Stimulated activated naive B cell treated with anti-CD40 and anti-IgM and Interleukin-4, amounts not matched to agents 10 μg/mL and 1 μg/mL and 100 μg/mL, for 72 hours (primary cell): ENCODE data around the gene CACNA1C.
"Not testable (repeated sequence)": the region's sequence is repeated elsewhere in the genome, so short reads cannot be mapped to it uniquely, and the experiment has no call there.

Source experiments
- ATAC-seq, 2 donors: fragments of 150-1000 bp; cut with Tn5 transposase; replicated peaks; 2 replicates each; pipeline ENCODE4 v1.10.0; 2021; ENCODE audit warnings: moderate library complexity in 1 of 2
- DNase-seq: peaks from one replicate; pipeline ENCODE4 v3.0.0; 2021
- H3K27ac Mint-ChIP-seq: one replicate; pipeline ENCODE4 v1.8.0; 2022; ENCODE audit warnings: mild to moderate bottlenecking, mixed read lengths
- H3K27me3 Mint-ChIP-seq, 2 donors: one replicate each; pipeline ENCODE4 v1.8.0; 2022; ENCODE audit warnings: mixed read lengths in 2 of 2
- H3K36me3 Mint-ChIP-seq, 2 donors: one replicate each; pipeline ENCODE4 v1.8.0; 2022; ENCODE audit warnings: mixed read lengths in 2 of 2, mild to moderate bottlenecking in 1 of 2
- H3K4me1 Mint-ChIP-seq, 2 donors: one replicate each; pipeline ENCODE4 v1.8.0; 2022; ENCODE audit warnings: mixed read lengths in 2 of 2, mild to moderate bottlenecking in 1 of 2
- H3K4me3 Mint-ChIP-seq, 2 donors: one replicate each; pipeline ENCODE4 v1.8.0; 2022; ENCODE audit warnings: mild to moderate bottlenecking in 2 of 2, mixed read lengths in 2 of 2, moderate library complexity in 1 of 2
- H3K9me3 Mint-ChIP-seq, 2 donors: one replicate each; pipeline ENCODE4 v1.8.0; 2022; ENCODE audit warnings: mixed read lengths in 2 of 2, mild to moderate bottlenecking in 1 of 2

The CACNA1C gene

DNA sequence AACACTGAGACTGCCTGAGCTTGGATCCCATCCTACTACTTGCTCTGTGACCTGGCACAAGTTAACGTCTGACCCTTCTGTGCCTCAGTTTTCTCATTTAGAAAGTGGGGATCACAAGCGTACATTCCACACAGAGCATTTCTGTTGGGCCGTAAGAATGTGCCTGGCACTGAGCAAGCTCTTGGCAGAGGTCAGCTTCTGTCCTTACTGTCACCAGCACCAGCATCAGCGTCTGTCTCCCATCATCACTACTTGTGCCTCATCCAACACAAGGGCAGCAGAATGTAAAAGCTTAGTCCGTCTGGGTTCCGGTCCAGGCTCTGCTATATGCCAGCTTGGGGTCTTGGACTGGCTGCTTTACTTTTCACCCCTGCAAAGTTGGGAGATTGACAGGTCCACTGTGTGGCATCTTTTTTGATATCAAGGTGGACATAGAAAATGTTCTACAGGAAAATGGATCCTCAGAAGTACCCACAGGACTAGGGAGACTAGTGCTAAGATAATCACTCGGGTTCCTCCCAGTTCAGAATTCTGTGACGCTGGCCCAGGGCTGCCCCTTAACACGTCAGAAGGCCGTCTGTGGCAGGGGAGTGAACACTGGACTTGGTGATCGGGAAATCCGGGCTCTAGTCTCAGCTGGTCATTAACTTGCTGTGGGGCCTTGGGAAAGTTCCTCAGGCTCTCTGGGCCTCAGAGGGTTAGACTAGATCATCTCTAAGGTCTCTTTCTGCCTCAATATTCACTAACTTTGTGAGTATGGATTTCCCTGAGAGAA, 65.9 kb downstream of the CACNA1C start:
- Mint-ChIP-seq H3K27me3 (no peaks in the 10 kb centered on the region), H3K4me1 (no peaks in the 10 kb centered on the region), H3K36me3 (no peaks in the 10 kb centered on the region), H3K27ac (no peak overlapping the region), H3K4me3 (no peak overlapping the region), H3K9me3 (no peaks in the 10 kb centered on the region)
- DNase-seq, result no peak
- no peak for ATAC-seq

DNA sequence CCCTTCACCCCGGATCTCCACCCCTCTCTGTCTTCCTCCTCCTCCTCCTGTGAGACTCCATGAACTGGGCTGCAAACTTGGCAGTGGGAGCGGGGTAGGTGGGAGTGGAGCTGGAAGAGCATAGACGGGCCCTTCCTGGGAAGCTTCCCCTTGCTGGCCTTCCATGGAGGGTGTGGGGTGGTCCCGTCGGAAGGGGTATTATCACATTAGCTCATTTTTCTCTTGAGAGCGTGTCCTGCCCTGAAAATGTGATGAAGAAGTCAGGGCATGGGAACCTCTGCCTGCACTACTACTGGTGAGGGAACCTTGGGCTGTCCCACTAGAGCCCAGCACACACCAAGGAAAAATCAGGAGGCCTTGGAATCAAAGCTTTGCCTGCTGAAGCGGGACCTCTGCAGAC, 66.5 kb downstream of the CACNA1C start:
- Mint-ChIP-seq H3K9me3 (no peaks in the 10 kb centered on the region), H3K4me1 (no peaks in the 10 kb centered on the region), H3K36me3 (no peaks in the 10 kb centered on the region), H3K4me3 (no peak overlapping the region), H3K27ac (no peak overlapping the region), H3K27me3 (peaks cover 0 to 1% of the 10 kb centered on the region in 2 donors)
- ATAC-seq, result no peak
- no peak for DNase-seq

DNA sequence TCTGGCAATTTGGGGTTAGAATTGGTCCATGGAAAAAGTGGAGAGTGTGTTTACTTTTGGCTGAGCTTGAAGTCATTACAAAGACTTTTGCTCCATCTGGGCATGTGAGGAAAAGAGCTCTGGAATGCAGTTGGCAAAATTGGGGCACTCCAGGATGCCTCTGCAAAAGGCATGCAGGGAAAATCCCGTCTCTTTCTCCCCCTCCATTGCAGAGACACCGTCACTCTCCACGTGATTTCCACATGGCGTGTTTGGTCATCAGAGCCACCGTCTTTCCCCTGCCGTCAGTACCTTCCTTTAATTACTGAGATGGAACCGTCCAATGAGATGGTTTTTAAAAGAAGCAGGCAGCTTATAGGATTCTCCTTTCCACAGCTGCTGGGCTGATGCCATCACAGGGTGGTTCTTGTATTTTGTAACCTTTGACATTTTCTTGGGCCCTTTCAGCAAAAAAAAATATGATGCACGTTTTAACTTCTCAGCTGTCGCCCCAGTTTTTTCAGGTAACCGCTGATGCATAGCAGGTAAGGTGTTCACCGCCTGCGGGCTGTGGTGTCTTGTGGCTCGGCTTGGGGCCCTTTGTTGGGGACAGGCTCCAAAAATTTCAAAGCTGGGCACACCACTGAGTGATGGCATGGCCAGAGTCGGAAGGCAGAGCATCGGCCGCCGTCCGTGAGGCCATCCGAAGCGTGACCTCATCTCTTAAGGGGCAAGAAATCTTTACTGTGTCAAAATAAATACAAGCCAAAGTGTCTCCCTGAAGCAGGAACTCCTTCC, 68.4 kb downstream of the CACNA1C start:
- H3K27me3 Mint-ChIP-seq, result peaks cover 0 to 6% of the 10 kb centered on the region in 2 donors
- no peaks in the 10 kb centered on the region for H3K9me3 Mint-ChIP-seq
- DNase-seq, result no peak
- H3K4me1 Mint-ChIP-seq, result no peaks in the 10 kb centered on the region
- H3K27ac Mint-ChIP-seq, result no peak overlapping the region
- no peak overlapping the region for H3K4me3 Mint-ChIP-seq
- H3K36me3 Mint-ChIP-seq, result no peaks in the 10 kb centered on the region
- ATAC-seq, result no peak

DNA sequence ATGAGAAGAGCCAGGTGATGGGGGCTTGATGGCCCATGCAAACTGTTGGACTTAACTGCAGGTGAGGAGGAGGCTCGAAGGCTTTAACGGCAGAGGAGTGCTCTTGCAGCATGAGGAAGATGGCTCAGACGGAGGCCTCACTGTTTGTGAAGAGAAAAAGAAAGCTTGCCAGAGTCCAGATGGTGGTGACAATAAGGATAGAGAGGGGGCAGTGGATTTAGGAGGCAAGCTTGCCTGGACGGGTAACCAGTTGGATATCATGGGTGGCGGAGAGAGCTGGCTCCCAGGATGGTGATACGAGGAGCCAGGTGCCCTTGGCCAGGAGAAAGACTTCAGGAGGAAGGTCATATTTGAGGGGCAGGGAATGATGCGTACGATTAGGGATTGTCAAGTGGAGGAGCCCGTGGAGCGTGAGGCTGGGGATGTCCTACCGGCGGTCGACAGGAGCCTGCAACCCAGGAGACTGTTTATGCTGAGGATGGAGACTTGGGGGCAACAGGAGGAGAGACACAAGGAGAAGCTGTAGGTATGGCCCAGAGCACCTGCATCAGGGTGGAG, 71.8 kb downstream of the CACNA1C start:
- Mint-ChIP-seq H3K4me3 (no peak overlapping the region), H3K36me3 (no peaks in the 10 kb centered on the region), H3K27ac (no peak overlapping the region), H3K27me3 (peaks cover 0 to 6% of the 10 kb centered on the region in 2 donors), H3K4me1 (no peaks in the 10 kb centered on the region), H3K9me3 (no peaks in the 10 kb centered on the region)
- ATAC-seq, result no peak
- no peak for DNase-seq

DNA sequence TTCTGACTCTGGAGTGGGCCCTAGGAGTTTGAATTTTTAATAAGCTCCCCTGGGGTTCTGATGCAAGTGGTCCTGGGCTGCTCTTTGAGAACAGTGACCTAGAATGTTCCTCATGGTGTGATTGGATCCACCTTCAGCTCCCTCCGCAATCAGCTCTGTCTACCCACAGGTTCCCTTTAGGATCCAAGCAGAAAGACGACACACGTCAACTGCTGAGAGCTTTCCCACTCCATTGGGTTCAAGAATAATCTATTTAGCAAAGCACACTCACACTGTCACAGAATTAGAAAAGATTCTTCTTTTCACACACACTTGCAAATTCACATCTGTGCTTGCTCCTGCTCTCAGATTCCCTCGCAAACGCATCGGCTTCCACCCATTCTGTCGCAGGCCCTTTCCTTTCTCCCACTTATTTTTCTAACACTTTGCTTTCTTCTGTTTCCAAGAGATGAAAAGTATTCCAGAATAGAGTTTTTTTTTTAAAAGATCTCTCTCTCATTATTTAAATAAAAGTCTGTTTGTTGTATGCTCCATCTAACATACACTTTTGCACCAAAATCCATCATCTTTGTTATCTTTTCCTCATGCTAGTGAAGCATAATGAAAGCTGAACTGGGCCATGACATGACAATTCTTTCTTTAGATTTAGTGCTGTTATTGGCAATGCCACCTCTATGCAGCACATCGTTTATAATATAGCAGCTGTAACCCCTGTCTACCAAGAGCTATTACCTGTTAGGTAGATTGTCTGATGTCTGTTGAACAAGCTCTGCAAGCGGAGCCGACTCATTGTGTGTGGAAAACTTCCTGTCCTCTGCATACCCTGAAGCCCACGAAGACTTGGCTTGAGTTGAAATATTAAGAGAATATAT, 73.1 kb downstream of the CACNA1C start:
- H3K9me3 Mint-ChIP-seq, result no peaks in the 10 kb centered on the region
- H3K27me3 Mint-ChIP-seq, result peaks cover 0 to 6% of the 10 kb centered on the region in 2 donors
- H3K4me3 Mint-ChIP-seq, result no peak overlapping the region
- DNase-seq (no peak), ATAC-seq (no peak)
- no peaks in the 10 kb centered on the region for H3K36me3 Mint-ChIP-seq
- H3K27ac Mint-ChIP-seq, result no peak overlapping the region
- no peaks in the 10 kb centered on the region for H3K4me1 Mint-ChIP-seq

DNA sequence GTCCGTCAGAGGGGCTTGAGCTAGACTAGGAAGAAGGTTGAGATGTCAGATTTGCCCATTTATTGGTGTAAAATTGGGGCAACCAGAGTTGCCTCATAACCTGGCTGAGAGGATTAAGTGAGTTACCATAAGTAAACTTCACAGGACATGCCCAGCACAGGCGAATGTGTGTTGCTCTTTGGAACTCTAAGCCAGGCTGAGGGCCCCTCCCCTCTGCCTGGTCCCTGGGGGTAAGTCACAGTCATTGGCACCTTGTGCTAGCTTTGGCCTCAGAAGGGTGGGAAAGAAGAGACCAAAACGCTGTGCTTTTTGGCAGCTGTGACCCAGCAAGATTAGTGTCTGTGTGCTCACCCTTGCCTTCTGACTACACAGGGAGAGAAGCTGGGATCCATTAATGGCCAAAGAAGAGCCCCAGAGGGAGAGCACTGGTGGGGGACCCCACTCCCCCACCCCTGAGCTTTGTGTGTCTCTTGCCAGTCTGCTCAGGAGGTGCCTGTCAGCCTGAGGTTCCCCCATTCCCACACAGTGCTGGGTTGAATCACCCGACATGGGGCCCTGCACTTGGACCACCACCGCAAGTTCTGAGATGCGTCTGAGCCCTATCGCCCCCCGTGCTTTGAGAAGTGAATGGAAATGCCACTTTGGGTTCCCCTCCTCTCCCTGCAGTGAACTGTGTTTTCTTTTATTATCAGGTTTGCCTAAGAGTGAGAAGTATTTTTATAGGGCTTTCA, 74.1 kb downstream of the CACNA1C start:
- Mint-ChIP-seq H3K27me3 (peaks cover 0 to 6% of the 10 kb centered on the region in 2 donors), H3K36me3 (no peaks in the 10 kb centered on the region), H3K9me3 (no peaks in the 10 kb centered on the region), H3K27ac (no peak overlapping the region), H3K4me1 (no peaks in the 10 kb centered on the region), H3K4me3 (no peak overlapping the region)
- DNase-seq (no peak), ATAC-seq (no peak)

DNA sequence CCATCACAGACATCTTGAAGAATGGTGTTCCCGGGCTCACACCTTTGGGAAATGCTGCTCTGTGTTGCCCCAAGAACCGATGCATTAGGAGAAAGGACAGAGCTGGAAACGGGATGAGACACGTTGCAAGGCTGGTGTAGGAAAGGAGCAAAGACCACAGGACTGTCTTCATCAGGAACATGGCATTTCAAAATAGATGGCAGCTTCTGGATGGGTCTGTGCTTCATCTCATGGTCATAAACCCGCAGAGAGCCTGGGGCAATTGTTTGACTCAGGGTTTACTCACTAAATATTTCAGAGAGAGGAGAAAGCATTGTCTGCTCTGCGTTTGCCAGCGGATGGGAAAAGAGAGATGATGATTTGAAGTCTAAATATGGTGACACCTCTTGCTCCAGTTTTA, 76.3 kb downstream of the CACNA1C start:
- DNase-seq (no peak), ATAC-seq (no peak)
- Mint-ChIP-seq H3K36me3 (no peaks in the 10 kb centered on the region), H3K4me3 (no peak overlapping the region), H3K9me3 (no peaks in the 10 kb centered on the region), H3K27ac (no peak overlapping the region), H3K27me3 (peaks cover 0 to 6% of the 10 kb centered on the region in 2 donors), H3K4me1 (no peaks in the 10 kb centered on the region)

DNA sequence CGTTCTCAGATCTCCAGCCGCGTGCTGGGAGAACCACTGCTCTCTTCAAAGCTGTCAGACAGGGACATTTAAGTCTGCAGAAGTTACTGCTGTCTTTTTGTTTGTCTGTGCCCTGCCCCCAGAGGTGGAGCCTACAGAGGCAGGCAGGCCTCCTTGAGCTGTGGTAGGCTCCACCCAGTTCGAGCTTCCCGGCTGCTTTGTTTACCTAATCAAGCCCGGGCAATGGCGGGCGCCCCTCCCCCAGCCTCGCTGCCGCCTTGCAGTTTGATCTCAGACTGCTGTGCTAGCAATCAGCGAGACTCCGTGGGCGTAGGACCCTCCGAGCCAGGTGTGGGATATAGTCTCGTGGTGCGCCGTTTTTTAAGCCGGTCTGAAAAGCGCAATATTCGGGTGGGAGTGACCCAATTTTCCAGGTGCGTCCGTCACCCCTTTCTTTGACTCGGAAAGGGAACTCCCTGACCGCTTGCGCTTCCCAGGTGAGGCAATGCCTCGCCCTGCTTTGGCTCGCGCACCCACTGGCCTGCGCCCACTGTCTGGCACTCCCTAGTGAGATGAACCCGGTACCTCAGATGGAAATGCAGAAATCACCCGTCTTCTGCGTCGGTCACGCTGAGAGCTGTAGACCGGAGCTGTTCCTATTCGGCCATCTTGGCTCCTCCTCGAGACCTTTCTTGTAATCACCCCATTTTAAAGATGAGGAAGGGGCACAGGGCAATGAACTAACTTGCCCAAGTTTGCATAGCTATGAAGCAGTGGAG, 83.1 kb downstream of the CACNA1C start:
- H3K4me3 Mint-ChIP-seq, ATAC-seq, H3K27ac Mint-ChIP-seq, H3K4me1 Mint-ChIP-seq, H3K36me3 Mint-ChIP-seq, DNase-seq, H3K9me3 Mint-ChIP-seq: not testable (repeated sequence)
- H3K27me3 Mint-ChIP-seq, result peaks cover 6 to 11% of the 10 kb centered on the region in 2 donors

DNA sequence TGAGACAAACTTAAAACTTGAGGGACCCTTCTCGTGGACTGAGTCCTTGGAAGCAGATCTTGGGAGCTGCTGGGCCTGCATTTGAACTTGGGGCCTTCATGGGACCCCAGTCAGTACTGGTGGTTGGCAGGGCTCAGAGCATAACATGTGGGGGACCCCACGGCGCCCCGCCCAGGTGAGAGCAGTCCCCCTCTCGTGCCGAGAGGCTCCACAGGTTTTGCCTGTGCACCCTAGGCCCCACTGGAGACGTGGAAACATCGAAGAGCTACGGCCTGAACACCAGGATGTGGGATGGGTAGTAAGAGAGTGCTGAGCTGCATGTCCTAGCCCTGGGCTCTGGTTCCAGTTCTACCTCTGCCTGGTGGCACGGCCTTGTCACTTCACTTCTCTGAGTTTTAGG, 84.1 kb downstream of the CACNA1C start:
- DNase-seq (no peak), ATAC-seq (no peak)
- Mint-ChIP-seq H3K4me3 (no peak overlapping the region), H3K27ac (peak overlapping the region; percentile 37), H3K9me3 (peaks cover 0 to 1% of the 10 kb centered on the region in 2 donors), H3K36me3 (no peaks in the 10 kb centered on the region), H3K27me3 (peaks cover 6 to 11% of the 10 kb centered on the region in 2 donors), H3K4me1 (no peaks in the 10 kb centered on the region)

DNA sequence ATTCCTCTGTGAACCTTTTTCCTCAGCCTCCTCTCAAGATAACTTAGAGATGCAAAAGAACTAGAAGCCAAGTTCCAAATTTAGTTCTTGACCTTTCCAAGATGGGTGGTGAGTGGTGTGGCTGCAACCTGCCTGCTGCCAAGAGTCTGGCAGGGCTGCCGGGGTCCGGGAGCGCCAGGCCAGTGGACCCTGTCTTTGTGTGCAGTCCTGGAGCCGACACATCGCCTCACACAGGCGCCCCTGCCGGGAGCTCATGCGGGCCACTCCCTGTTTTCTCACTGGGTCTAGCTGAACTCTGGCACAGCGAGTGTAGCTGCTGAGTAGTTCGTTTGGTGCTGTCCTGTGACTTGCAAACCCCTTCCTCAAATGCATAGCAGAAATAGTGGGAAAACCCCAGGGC, 84.9 kb downstream of the CACNA1C start:
- no peak for DNase-seq
- no peak for ATAC-seq
- no peak overlapping the region for H3K27ac Mint-ChIP-seq
- no peak overlapping the region for H3K4me3 Mint-ChIP-seq
- H3K36me3 Mint-ChIP-seq, result no peaks in the 10 kb centered on the region
- peaks cover 6 to 11% of the 10 kb centered on the region in 2 donors for H3K27me3 Mint-ChIP-seq
- H3K4me1 Mint-ChIP-seq, result no peaks in the 10 kb centered on the region
- H3K9me3 Mint-ChIP-seq, result peaks cover 0 to 1% of the 10 kb centered on the region in 2 donors

DNA sequence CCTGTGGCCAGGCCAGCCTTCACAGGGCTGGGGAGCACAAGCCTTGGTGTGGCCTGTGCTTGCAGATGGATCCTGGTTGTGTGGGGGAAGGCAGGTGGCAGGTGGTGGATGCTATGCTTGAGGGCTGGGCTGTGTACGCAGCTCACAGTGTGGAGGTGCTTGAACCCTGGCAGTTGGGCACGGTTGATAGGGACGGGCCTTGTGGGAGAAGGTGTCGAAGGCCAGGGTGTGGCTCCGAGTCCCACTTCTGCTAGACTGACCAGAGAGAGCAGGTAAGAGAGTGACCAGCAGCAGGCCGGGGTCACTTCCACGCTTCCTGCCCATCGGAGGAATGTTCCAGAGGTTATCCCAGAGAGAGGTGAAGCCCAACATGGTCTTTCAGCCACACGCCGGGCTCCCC, 85.5 kb downstream of the CACNA1C start:
- no peaks in the 10 kb centered on the region for H3K4me1 Mint-ChIP-seq

DNA sequence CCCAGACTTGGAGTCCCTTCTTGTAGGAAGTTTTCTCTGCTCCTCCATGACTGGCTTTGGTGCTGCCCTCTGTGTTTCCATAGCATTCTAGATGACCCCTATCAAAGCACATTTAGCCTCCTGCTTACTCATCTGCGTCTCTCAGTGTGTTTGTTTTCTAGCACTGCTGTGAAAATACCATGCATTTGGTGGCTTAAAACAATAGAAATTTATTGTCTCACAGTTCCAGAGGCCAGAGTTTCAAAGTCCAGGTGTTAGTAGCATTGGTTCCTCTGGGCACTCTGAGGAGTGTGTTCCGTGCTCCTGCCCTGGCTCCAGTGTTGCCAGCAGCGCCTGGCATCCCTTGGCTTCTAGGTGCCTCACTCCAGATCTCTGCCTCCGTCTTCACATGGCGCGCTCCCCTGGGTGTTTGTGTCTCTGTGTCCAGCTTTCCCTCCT, 86.1 kb downstream of the CACNA1C start:
- ATAC-seq, result no peak
- no peaks in the 10 kb centered on the region for H3K4me1 Mint-ChIP-seq
- H3K27ac Mint-ChIP-seq, result no peak overlapping the region
- H3K4me3 Mint-ChIP-seq, result no peak overlapping the region
- H3K36me3 Mint-ChIP-seq, result no peaks in the 10 kb centered on the region
- peaks cover 6 to 11% of the 10 kb centered on the region in 2 donors for H3K27me3 Mint-ChIP-seq
- H3K9me3 Mint-ChIP-seq, result peaks cover 0 to 1% of the 10 kb centered on the region in 2 donors
- DNase-seq, result no peak

More for the DNA sequence above, 85.5 kb downstream of the CACNA1C start:
- no peaks in the 10 kb centered on the region for H3K36me3 Mint-ChIP-seq
- H3K27ac Mint-ChIP-seq, result no peak overlapping the region
- H3K27me3 Mint-ChIP-seq, result peaks cover 6 to 11% of the 10 kb centered on the region in 2 donors
- ATAC-seq (no peak), DNase-seq (no peak)
- peaks cover 0 to 1% of the 10 kb centered on the region in 2 donors for H3K9me3 Mint-ChIP-seq
- no peak overlapping the region for H3K4me3 Mint-ChIP-seq

DNA sequence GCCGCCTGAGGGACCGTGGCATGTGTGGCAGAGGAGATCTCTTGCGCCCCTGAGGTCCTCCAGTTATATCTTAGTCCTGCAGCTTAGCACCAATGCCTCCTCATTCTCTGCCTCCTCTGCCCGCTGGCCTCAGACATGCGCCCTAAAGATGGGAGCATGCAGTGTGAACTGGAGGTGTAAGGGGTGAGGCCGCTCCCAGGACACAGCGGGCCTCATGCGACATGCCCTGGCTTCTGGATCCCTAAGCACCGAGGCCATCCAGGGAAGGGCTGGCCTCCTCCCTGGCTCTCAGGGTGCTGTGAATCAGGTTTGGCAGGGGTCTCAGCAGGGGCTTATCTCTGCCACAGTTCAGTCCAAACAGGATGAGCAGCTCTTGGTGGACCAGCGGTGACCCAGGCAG, 86.9 kb downstream of the CACNA1C start:
- no peak overlapping the region for H3K27ac Mint-ChIP-seq
- H3K4me1 Mint-ChIP-seq, result no peaks in the 10 kb centered on the region
- H3K27me3 Mint-ChIP-seq, result peaks cover 6 to 11% of the 10 kb centered on the region in 2 donors
- no peak for ATAC-seq
- no peaks in the 10 kb centered on the region for H3K36me3 Mint-ChIP-seq
- DNase-seq, result no peak
- H3K4me3 Mint-ChIP-seq, result no peak overlapping the region
- peaks cover 0 to 1% of the 10 kb centered on the region in 2 donors for H3K9me3 Mint-ChIP-seq
